Tibial artery (tissue), 4 donors: ENCODE data around the gene CACNA1H.
A peak's percentile ranks its signal among the peaks of the same experiment; 100 is the strongest.

Experiments used
- DNase-seq, 2 donors: peaks; one replicate each; pipeline ENCODE4 v3.0.0-alpha.2; 2019
- H3K27ac ChIP-seq, 2 donors: fragments of 200-600 bp; sonication (generic) in 1 of 2; 1 replicate in 1 of 2; 2 replicates in 1 of 2; pipeline ENCODE4 v1.5.1; 2018 to 2019; ENCODE audit warnings: mild to moderate bottlenecking in 1 of 2
- H3K27me3 ChIP-seq, 2 donors: fragments of 200-600 bp; sonication (generic) in 1 of 2; one replicate each; pipeline versions ENCODE4 v1.5.1 to v1.6.0; 2016 to 2019
- H3K36me3 ChIP-seq, 3 donors: fragments of 200-600 bp; sonication (generic) in 2 of 3; one replicate each; pipeline ENCODE4 v1.5.1; 2016 to 2019; ENCODE audit warnings: mild to moderate bottlenecking in 2 of 3
- H3K4me1 ChIP-seq, 4 donors: fragments of 200-600 bp; sonication (generic) in 2 of 4; 1 replicate in 3 of 4; 2 replicates in 1 of 4; pipeline ENCODE4 v1.5.1; 2016 to 2019
- H3K4me3 ChIP-seq, 2 donors: fragments of 200-600 bp; sonication (generic) in 1 of 2; 1 replicate in 1 of 2; 2 replicates in 1 of 2; pipeline ENCODE4 v1.5.1; 2018 to 2019; ENCODE audit warnings: mild to moderate bottlenecking in 2 of 2
- H3K9me3 ChIP-seq, 3 donors: fragments of 200-600 bp; sonication (generic) in 1 of 3; one replicate each; pipeline ENCODE4 v1.5.1; 2016 to 2019
- CTCF ChIP-seq, 2 experiments: fragments of 200-600 bp in 1 of 2; fragments of 450-650 bp in 1 of 2; IDR thresholded peaks; one replicate each; pipeline ENCODE4 v1.5.1; 2017 to 2019; ENCODE audit warnings: antibody characterized with exemption in 2 of 2, mild to moderate bottlenecking in 1 of 2, moderate library complexity in 1 of 2
- intact Hi-C: fragments of 100-400 bp; cut with DNase I; formaldehyde crosslinking; loops from one replicate; pipeline ENCODE4 v1.15.0; 2023; ENCODE audit warnings: low total_unique reads

The CACNA1H gene

GRCh38 chr16:1152651-1153259 is at the start of gene CACNA1H:
CACNA1H (plus strand) TSS chr16:1153106; CDS start chr16:1153738, 632 bp downstream.
- H3K4me1 ChIP-seq: peaks cover 0 to 55% (median 30%) of the 10 kb centered on the region in 4 donors
- no peaks in the 10 kb centered on the region for H3K9me3 ChIP-seq
- TF ChIP-seq CTCF (IDR thresholded peaks at IDR 0.05): peak in 1 of 2 experiments; percentile 48
- no peaks in the 10 kb centered on the region for H3K36me3 ChIP-seq
- H3K4me3 ChIP-seq: peak within 1 kb of the TSS; percentile 71 to 85
- H3K27me3 ChIP-seq: peaks cover 0 to 17% of the 10 kb centered on the region in 2 donors
- H3K27ac ChIP-seq: peak within 1 kb of the TSS; percentile 86 to 94
- intact Hi-C loops: loop anchor here (5.0 kb wide), 1 partner anchor 40 kb away; no protein-coding TSS in a partner anchor
- DNase-seq: no peak

- Histone ChIP-seq H3K27ac (no peak overlapping the region), H3K9me3 (no peaks in the 10 kb centered on the region), H3K4me3 (no peak overlapping the region), H3K4me1 (peaks cover 0 to 46% (median 25%) of the 10 kb centered on the region in 4 donors), H3K27me3 (peaks cover 0 to 64% of the 10 kb centered on the region in 2 donors), H3K36me3 (no peaks in the 10 kb centered on the region)
- TF ChIP-seq CTCF (IDR thresholded peaks at IDR 0.05): no peak
- no peak for DNase-seq
- intact Hi-C loops: loop anchor here (2.0 kb wide), 1 partner anchor 47 kb away; no protein-coding TSS in a partner anchor
Observed at GRCh38 chr16:1103636-1103980, 49.3 kb upstream of the CACNA1H start.

- H3K4me3 ChIP-seq: no peak overlapping the region
- H3K4me1 ChIP-seq: peaks cover 0 to 41% (median 25%) of the 10 kb centered on the region in 4 donors
- intact Hi-C loops: no loop called here
- H3K27me3 ChIP-seq: peaks cover 0 to 64% of the 10 kb centered on the region in 2 donors
- H3K27ac ChIP-seq: no peak overlapping the region
- peak; percentile 90 to 93 for TF ChIP-seq CTCF (IDR thresholded peaks at IDR 0.05)
- peak; percentile 38 to 81 for DNase-seq
- H3K9me3 ChIP-seq: no peaks in the 10 kb centered on the region
- H3K36me3 ChIP-seq: no peaks in the 10 kb centered on the region
Observed at GRCh38 chr16:1105888-1106620, 46.9 kb upstream of the CACNA1H start.

GRCh38 chr16:1106659-1107058 is 46.2 kb upstream of the CACNA1H start:
- intact Hi-C loops: no loop called here
- Histone ChIP-seq H3K9me3 (no peaks in the 10 kb centered on the region), H3K4me1 (peaks cover 0 to 39% (median 24%) of the 10 kb centered on the region in 4 donors), H3K4me3 (no peak overlapping the region), H3K36me3 (no peaks in the 10 kb centered on the region), H3K27me3 (peaks cover 0 to 64% of the 10 kb centered on the region in 2 donors), H3K27ac (no peak overlapping the region)
- TF ChIP-seq CTCF (IDR thresholded peaks at IDR 0.05): no peak
- no peak for DNase-seq

- H3K27me3 ChIP-seq: peaks cover 0 to 62% of the 10 kb centered on the region in 2 donors
- intact Hi-C loops: no loop called here
- H3K36me3 ChIP-seq: no peaks in the 10 kb centered on the region
- no peak for DNase-seq
- peaks cover 0 to 36% (median 22%) of the 10 kb centered on the region in 4 donors for H3K4me1 ChIP-seq
- no peak for TF ChIP-seq CTCF (IDR thresholded peaks at IDR 0.05)
- H3K4me3 ChIP-seq: no peak overlapping the region
- H3K27ac ChIP-seq: no peak overlapping the region
- no peaks in the 10 kb centered on the region for H3K9me3 ChIP-seq
Observed at GRCh38 chr16:1107141-1107540, 45.8 kb upstream of the CACNA1H start.
